ENCODE results near the gene RNF14. TPM values are rescaled to one million over a fixed set of nuclear protein-coding genes. Genes with fewer than 3 reads are reported as not detected.

RNF14 gene
- total RNA-seq, 1 experiment from 2014 or later = 20.1 TPM

- whole genome bisulfite sequencing (ENCODE audit: extremely low coverage, insufficient read length, low lambda C conversion rate) = no CpG with 5 or more reads among the region's 4 CpGs
- Mint-ChIP-seq H3K4me3 (no peak overlapping the region), H3K4me1 (peaks cover 8 to 11% of the 10 kb centered on the region in 2 experiments), H3K27ac (no peak overlapping the region), H3K36me3 (ENCODE audit: insufficient read depth in 1 of 3, low read depth in 3 of 3) (peaks cover 12 to 56% (median 51%) of the 10 kb centered on the region in 3 experiments; a peak in 6 of 7 replicates), H3K27me3 (ENCODE audit: low read depth) (no peaks in the 10 kb centered on the region), H3K9me3 (no peaks in the 10 kb centered on the region)
- no peak overlapping the region for H3K23ac ChIP-seq (ENCODE audit: insufficient read length, low read depth, low read length)
- H3K27ac ChIP-seq (ENCODE audit: insufficient read length, low read depth, low read length) = no peak overlapping the region
- H3K14ac ChIP-seq (ENCODE audit: insufficient read depth, low read length) = no peak overlapping the region
- H4K8ac ChIP-seq (replicated peaks; ENCODE audit: insufficient read length, low read depth, low read length) = no peak overlapping the region
- DNase-seq = no peak
- no peak overlapping the region for H4K91ac ChIP-seq (ENCODE audit: insufficient read length, low read depth, low read length)
- no peak overlapping the region for H4K5ac ChIP-seq (ENCODE audit: insufficient read length, low read depth, low read length)
- H3K4ac ChIP-seq (ENCODE audit: low read depth, low read length) = no peak overlapping the region
- no peak overlapping the region for H2AFZ ChIP-seq (ENCODE audit: low read length)
- H3K79me1 ChIP-seq (ENCODE audit: insufficient read depth, low read depth, low read length, poor library complexity, severe bottlenecking) = no peaks in the 10 kb centered on the region
- peaks cover 2% of the 10 kb centered on the region for H4K20me1 ChIP-seq (ENCODE audit: control insufficient read depth, insufficient read depth, insufficient read length)
- H2BK120ac ChIP-seq (ENCODE audit: low read depth, low read length, poor library complexity, severe bottlenecking) = no peak overlapping the region
- no peak overlapping the region for H3K18ac ChIP-seq (ENCODE audit: insufficient read length, low read depth, low read length)
- H3K9ac ChIP-seq (ENCODE audit: extremely low read depth, insufficient read length, low read length) = no peak overlapping the region
- H3K23me2 ChIP-seq (ENCODE audit: insufficient read length, low read depth, low read length, poor library complexity, severe bottlenecking) = peaks cover 8% of the 10 kb centered on the region
- H3K79me2 ChIP-seq (ENCODE audit: insufficient read depth, low read length) = no peaks in the 10 kb centered on the region
- no peak overlapping the region for H2BK20ac ChIP-seq (ENCODE audit: low read depth, low read length, poor library complexity, severe bottlenecking)
- no peak overlapping the region for H3K56ac ChIP-seq (ENCODE audit: insufficient read length, low read depth, low read length)
- H2BK5ac ChIP-seq (ENCODE audit: insufficient read length, low read length) = no peak overlapping the region
- no peak overlapping the region for H2BK12ac ChIP-seq (ENCODE audit: insufficient read length, low read depth, low read length)
- no peaks in the 10 kb centered on the region for H3K27me3 ChIP-seq (ENCODE audit: insufficient read depth, low read length)
- no peak overlapping the region for H2AK5ac ChIP-seq (ENCODE audit: insufficient read length, low read length)
- H3K9me3 ChIP-seq (ENCODE audit: control insufficient read depth, low read depth, low read length) = no peaks in the 10 kb centered on the region
- no peak overlapping the region for H3T11ph ChIP-seq (ENCODE audit: low read length)
- TF ChIP-seq, protein P1, sequence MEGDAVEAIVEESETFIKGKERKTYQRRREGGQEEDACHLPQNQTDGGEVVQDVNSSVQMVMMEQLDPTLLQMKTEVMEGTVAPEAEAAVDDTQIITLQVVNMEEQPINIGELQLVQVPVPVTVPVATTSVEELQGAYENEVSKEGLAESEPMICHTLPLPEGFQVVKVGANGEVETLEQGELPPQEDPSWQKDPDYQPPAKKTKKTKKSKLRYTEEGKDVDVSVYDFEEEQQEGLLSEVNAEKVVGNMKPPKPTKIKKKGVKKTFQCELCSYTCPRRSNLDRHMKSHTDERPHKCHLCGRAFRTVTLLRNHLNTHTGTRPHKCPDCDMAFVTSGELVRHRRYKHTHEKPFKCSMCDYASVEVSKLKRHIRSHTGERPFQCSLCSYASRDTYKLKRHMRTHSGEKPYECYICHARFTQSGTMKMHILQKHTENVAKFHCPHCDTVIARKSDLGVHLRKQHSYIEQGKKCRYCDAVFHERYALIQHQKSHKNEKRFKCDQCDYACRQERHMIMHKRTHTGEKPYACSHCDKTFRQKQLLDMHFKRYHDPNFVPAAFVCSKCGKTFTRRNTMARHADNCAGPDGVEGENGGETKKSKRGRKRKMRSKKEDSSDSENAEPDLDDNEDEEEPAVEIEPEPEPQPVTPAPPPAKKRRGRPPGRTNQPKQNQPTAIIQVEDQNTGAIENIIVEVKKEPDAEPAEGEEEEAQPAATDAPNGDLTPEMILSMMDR (conservative IDR thresholded peaks at IDR 0.05) = no peak
- no peaks in the 10 kb centered on the region; the same call in 1 of the 2 replicates for H3K4me1 ChIP-seq (ENCODE audit: insufficient read depth, low read length)
- no peak overlapping the region for H3K4me2 ChIP-seq (ENCODE audit: insufficient read depth, insufficient read length, low read length)
- H2BK15ac ChIP-seq (ENCODE audit: low read depth, low read length) = no peak overlapping the region
These were observed 41.0 kb downstream of the RNF14 start for GRCh38 chr5:142009886-142010285.
